Body of pancreas (tissue), 4 donors: Measurements from ENCODE around the gene PDE7B.

Source experiments
- POLR2A ChIP-seq, 3 donors: fragments of 450-650 bp; IDR thresholded peaks; one replicate each; pipeline ENCODE4 v1.6.1; 2016; ENCODE audit warnings: antibody characterized with exemption in 3 of 3, mild to moderate bottlenecking in 2 of 3
- TF ChIP-seq, protein P1 (sequence below), 7 experiments: fragments of 450-650 bp in 4 of 7; fragments of 200-600 bp in 3 of 7; sonication (generic) in 3 of 7; IDR thresholded peaks; one replicate each; pipeline ENCODE4 v1.5.1; 2016 to 2019; ENCODE audit warnings: antibody characterized with exemption in 7 of 7

- TF ChIP-seq, protein P1, sequence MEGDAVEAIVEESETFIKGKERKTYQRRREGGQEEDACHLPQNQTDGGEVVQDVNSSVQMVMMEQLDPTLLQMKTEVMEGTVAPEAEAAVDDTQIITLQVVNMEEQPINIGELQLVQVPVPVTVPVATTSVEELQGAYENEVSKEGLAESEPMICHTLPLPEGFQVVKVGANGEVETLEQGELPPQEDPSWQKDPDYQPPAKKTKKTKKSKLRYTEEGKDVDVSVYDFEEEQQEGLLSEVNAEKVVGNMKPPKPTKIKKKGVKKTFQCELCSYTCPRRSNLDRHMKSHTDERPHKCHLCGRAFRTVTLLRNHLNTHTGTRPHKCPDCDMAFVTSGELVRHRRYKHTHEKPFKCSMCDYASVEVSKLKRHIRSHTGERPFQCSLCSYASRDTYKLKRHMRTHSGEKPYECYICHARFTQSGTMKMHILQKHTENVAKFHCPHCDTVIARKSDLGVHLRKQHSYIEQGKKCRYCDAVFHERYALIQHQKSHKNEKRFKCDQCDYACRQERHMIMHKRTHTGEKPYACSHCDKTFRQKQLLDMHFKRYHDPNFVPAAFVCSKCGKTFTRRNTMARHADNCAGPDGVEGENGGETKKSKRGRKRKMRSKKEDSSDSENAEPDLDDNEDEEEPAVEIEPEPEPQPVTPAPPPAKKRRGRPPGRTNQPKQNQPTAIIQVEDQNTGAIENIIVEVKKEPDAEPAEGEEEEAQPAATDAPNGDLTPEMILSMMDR (IDR thresholded peaks at IDR 0.05) = no peak
- TF ChIP-seq POLR2A (IDR thresholded peaks at IDR 0.05) = no peak
These were observed 217.6 kb downstream of the PDE7B start for GRCh38 chr6:136069119-136069518.
